Kidney (tissue), 14 donors: ENCODE measurements around the gene LHX8. TPM values are rescaled to one million over a fixed set of nuclear protein-coding genes. Genes with fewer than 3 reads are reported as not detected.

Experiments
- DNase-seq, 5 donors: peaks; one replicate each; pipeline ENCODE4 v3.0.0-alpha.2; 2013 to 2020
- FAIRE-seq: peaks from 2 replicates; lab custom pipeline; 2012; peaks lifted over from hg19 to GRCh38; lab: Jason Lieb, UNC
- H3K27ac ChIP-seq, 2 donors: one replicate each; pipeline ENCODE4 v1.7.0; 2013; ENCODE audit warnings: low read depth in 2 of 2, low read length in 2 of 2, inconsistent platforms in 1 of 2
- H3K27me3 ChIP-seq: one replicate; pipeline ENCODE4 v1.7.1; 2013; ENCODE audit warnings: low read length, inconsistent platforms; ENCODE audit not compliant: control insufficient read depth, insufficient read depth
- H3K36me3 ChIP-seq, 3 donors: one replicate each; pipeline versions ENCODE4 v1.7.0 to v1.7.1; 2013; ENCODE audit warnings: low read length in 3 of 3, control low read depth in 1 of 3, inconsistent platforms in 1 of 3; ENCODE audit not compliant: insufficient read depth in 3 of 3, control insufficient read depth in 2 of 3
- H3K4me1 ChIP-seq, 3 donors: one replicate each; pipeline versions ENCODE4 v1.7.0 to v1.7.1; 2013; ENCODE audit warnings: low read length in 3 of 3, inconsistent platforms in 1 of 3, low read depth in 1 of 3; ENCODE audit not compliant: control insufficient read depth in 2 of 3, insufficient read depth in 2 of 3
- H3K4me3 ChIP-seq, 3 donors: one replicate each; pipeline versions ENCODE4 v1.7.0 to v1.8.1; 2013; ENCODE audit warnings: low read length in 3 of 3, control low read depth in 1 of 3, inconsistent platforms in 1 of 3
- H3K9ac ChIP-seq, 3 donors: one replicate each; pipeline versions ENCODE4 v1.7.0 to v1.7.1; 2013; ENCODE audit warnings: low read length in 3 of 3, control low read depth in 1 of 3, inconsistent platforms in 1 of 3
- H3K9me3 ChIP-seq, 3 donors: one replicate each; pipeline versions ENCODE4 v1.7.0 to v1.7.1; 2013; ENCODE audit warnings: low read length in 3 of 3, control low read depth in 1 of 3, inconsistent platforms in 1 of 3; ENCODE audit not compliant: control insufficient read depth in 2 of 3, insufficient read depth in 1 of 3
- CTCF ChIP-seq: IDR thresholded peaks from 3 replicates; pipeline ENCODE4 v1.5.1; 2012; ENCODE audit warnings: mild to moderate bottlenecking, moderate library complexity, borderline replicate concordance; ENCODE audit not compliant: insufficient read depth; ENCODE audit errors: extremely low read depth
- intact Hi-C: fragments of 100-400 bp; cut with DNase I; formaldehyde crosslinking; loops from one replicate; pipeline ENCODE4 v1.11.1; 2022
- polyA plus RNA-seq: library from polyadenylated mRNA; stranded (reverse); fragments of 350-450 nt; fragmentation: Illumina TruSeq; extraction: RNeasy Lipid Tissue Mini Kit (QIAGEN cat#74804); gene quantifications from one replicate; pipeline ENCODE4 v1.2.3, GENCODE V29; 2014; ENCODE audit warnings: low read depth, low replicate concordance; ENCODE audit not compliant: insufficient read depth
- total RNA-seq: library from RNA; stranded (reverse); fragmentation: NEBNext Ultra II Directional; extraction: Animal tissue kit (Norgen Biotek cat#: 25700); gene quantifications from one replicate; pipeline ENCODE4 v1.2.1, GENCODE V29; 2021
- donor health status: control.
- donor health status: control.
- donor health status: control.
- donor health status: control.
- donor health status: control.
- donor health status: DM: yes; HTN: yes; CAD: no.
- donor health status: Normal renal cell carcinoma (clear cell type).

The LHX8 gene
- total and polyA plus RNA-seq, 2 donors from 2014 or later: not detected

GRCh38 chr1:75188892-75189291 is 54.7 kb downstream of the LHX8 start:
- H3K4me1 ChIP-seq: no peaks in the 10 kb centered on the region
- FAIRE-seq: no peak
- peak in 1 of 5 donors; percentile 11 for DNase-seq
- H3K36me3 ChIP-seq: no peaks in the 10 kb centered on the region
- H3K27me3 ChIP-seq: no peaks in the 10 kb centered on the region
- peaks cover 0 to 2% (median 0%) of the 10 kb centered on the region in 3 donors for H3K9me3 ChIP-seq
- H3K4me3 ChIP-seq: no peak overlapping the region
- no peak overlapping the region for H3K9ac ChIP-seq
- H3K27ac ChIP-seq: no peak overlapping the region
- intact Hi-C loops: no loop called here
- no peak for TF ChIP-seq CTCF

GRCh38 chr1:75198163-75198562 is 64.0 kb downstream of the LHX8 start:
- intact Hi-C loops: no loop called here
- Histone ChIP-seq H3K9me3 (no peaks in the 10 kb centered on the region), H3K4me1 (no peaks in the 10 kb centered on the region)

GRCh38 chr1:75198761-75199160 is 64.6 kb downstream of the LHX8 start:
- Histone ChIP-seq H3K36me3 (no peaks in the 10 kb centered on the region), H3K4me3 (no peak overlapping the region), H3K9me3 (no peaks in the 10 kb centered on the region), H3K27ac (no peak overlapping the region), H3K4me1 (no peaks in the 10 kb centered on the region), H3K9ac (no peak overlapping the region), H3K27me3 (no peaks in the 10 kb centered on the region)
- intact Hi-C loops: no loop called here
- TF ChIP-seq CTCF: no peak
- FAIRE-seq (no peak), DNase-seq (no peak)

More at GRCh38 chr1:75198163-75198562, 64.0 kb downstream of the LHX8 start:
- DNase-seq: no peak
- Histone ChIP-seq H3K4me3 (no peak overlapping the region), H3K27ac (no peak overlapping the region), H3K27me3 (no peaks in the 10 kb centered on the region), H3K9ac (no peak overlapping the region), H3K36me3 (no peaks in the 10 kb centered on the region)
- no peak for FAIRE-seq
- TF ChIP-seq CTCF: no peak

GRCh38 chr1:75202751-75203150 is 68.6 kb downstream of the LHX8 start:
- no peak overlapping the region for H3K4me3 ChIP-seq
- no peaks in the 10 kb centered on the region for H3K36me3 ChIP-seq
- intact Hi-C loops: loop anchor here (10.0 kb wide), 1 partner anchor 428 kb away; no protein-coding TSS in a partner anchor
- H3K27me3 ChIP-seq: no peaks in the 10 kb centered on the region
- H3K4me1 ChIP-seq: no peaks in the 10 kb centered on the region
- H3K9me3 ChIP-seq: no peaks in the 10 kb centered on the region
- no peak overlapping the region for H3K9ac ChIP-seq
- no peak for TF ChIP-seq CTCF
- FAIRE-seq: no peak
- no peak overlapping the region for H3K27ac ChIP-seq
- DNase-seq: no peak
